Mesenchymal stem cell (in vitro differentiated cells and primary cell): ENCODE results near the gene TUB.

Source experiments
- DNase-seq: peaks from one replicate; pipeline ENCODE4 v3.0.0-alpha.2; 2013
- H2AFZ ChIP-seq: one replicate; pipeline ENCODE4 v1.6.1; 2013; ENCODE audit warnings: low read depth, mild to moderate bottlenecking, control low read depth, inconsistent platforms, low read length, moderate library complexity
- H2AK5ac ChIP-seq: 2 replicates; pipeline ENCODE4 v1.6.1; 2013; ENCODE audit warnings: low read length, moderate library complexity, mild to moderate bottlenecking, inconsistent platforms; ENCODE audit not compliant: severe bottlenecking
- H2BK120ac ChIP-seq: one replicate; pipeline ENCODE4 v1.6.1; 2013; ENCODE audit warnings: low read depth, mild to moderate bottlenecking, inconsistent platforms, low read length, moderate library complexity
- H2BK12ac ChIP-seq, 2 experiments: one replicate each; pipeline ENCODE4 v1.6.1; 2013; ENCODE audit warnings: inconsistent platforms in 2 of 2, low read length in 2 of 2, mild to moderate bottlenecking in 2 of 2, moderate library complexity in 2 of 2, control low read depth in 1 of 2
- H2BK15ac ChIP-seq: one replicate; pipeline ENCODE4 v1.6.1; 2013; ENCODE audit warnings: mild to moderate bottlenecking, low read depth, inconsistent platforms; ENCODE audit not compliant: poor library complexity, severe bottlenecking
- H2BK5ac ChIP-seq: 2 replicates; pipeline ENCODE4 v1.6.1; 2013; ENCODE audit warnings: low read depth, mild to moderate bottlenecking, low read length, control low read depth, inconsistent platforms; ENCODE audit not compliant: poor library complexity, severe bottlenecking
- H3K14ac ChIP-seq, 2 experiments: one replicate each; pipeline ENCODE4 v1.6.1; 2013; ENCODE audit warnings: inconsistent platforms in 2 of 2, low read length in 2 of 2, control low read depth in 1 of 2, mild to moderate bottlenecking in 1 of 2, moderate library complexity in 1 of 2
- H3K18ac ChIP-seq, 2 experiments: one replicate each; pipeline ENCODE4 v1.6.1; 2013; ENCODE audit warnings: inconsistent platforms in 2 of 2, low read length in 2 of 2, control low read depth in 1 of 2, low read depth in 1 of 2, mild to moderate bottlenecking in 1 of 2
- H3K23ac ChIP-seq, 2 experiments: one replicate each; pipeline ENCODE4 v1.6.1; 2013; ENCODE audit warnings: inconsistent platforms in 2 of 2, low read length in 2 of 2, mild to moderate bottlenecking in 2 of 2, moderate library complexity in 2 of 2, control low read depth in 1 of 2
- H3K27ac ChIP-seq: 2 replicates; pipeline ENCODE4 v1.5.1; 2013; ENCODE audit warnings: mild to moderate bottlenecking, moderate library complexity, low read length, control low read depth, inconsistent platforms; ENCODE audit not compliant: poor library complexity, severe bottlenecking
- H3K27me3 ChIP-seq, 2 experiments: 2 replicates each; pipeline versions ENCODE4 v1.6.1 to v1.7.0; 2013; ENCODE audit warnings: low read length in 2 of 2, mild to moderate bottlenecking in 2 of 2, moderate library complexity in 2 of 2, control low read depth in 1 of 2, inconsistent platforms in 1 of 2; ENCODE audit not compliant: control insufficient read depth in 1 of 2, insufficient read depth in 1 of 2
- H3K36me3 ChIP-seq, 2 experiments: 2 replicates each; pipeline versions ENCODE4 v1.6.1 to v1.7.0; 2013; ENCODE audit warnings: low read length in 2 of 2, control low read depth in 1 of 2, inconsistent platforms in 1 of 2, low read depth in 1 of 2, mild to moderate bottlenecking in 1 of 2; ENCODE audit not compliant: insufficient read depth in 2 of 2, control insufficient read depth in 1 of 2
- H3K4ac ChIP-seq, 2 experiments: one replicate each; pipeline ENCODE4 v1.6.1; 2013; ENCODE audit warnings: inconsistent platforms in 2 of 2, low read length in 2 of 2, mild to moderate bottlenecking in 2 of 2, moderate library complexity in 2 of 2, control low read depth in 1 of 2, low read depth in 1 of 2
- H3K4me1 ChIP-seq: 2 replicates; pipeline ENCODE4 v1.6.1; 2013; ENCODE audit warnings: low read depth, low read length, control low read depth; ENCODE audit not compliant: control insufficient read depth, insufficient read depth
- H3K4me2 ChIP-seq: 2 replicates; pipeline ENCODE4 v1.6.1; 2013; ENCODE audit warnings: low read length, mild to moderate bottlenecking, inconsistent platforms; ENCODE audit not compliant: poor library complexity, severe bottlenecking
- H3K4me3 ChIP-seq, 2 experiments: 2 replicates each; pipeline versions ENCODE4 v1.5.1 to v1.7.0; 2013; ENCODE audit warnings: low read length in 2 of 2, mild to moderate bottlenecking in 2 of 2, control low read depth in 1 of 2, low read depth in 1 of 2; ENCODE audit not compliant: insufficient read depth in 1 of 2
- H3K79me1 ChIP-seq: replicated peaks from 2 replicates; pipeline ENCODE4 v1.6.1; 2013; ENCODE audit warnings: mild to moderate bottlenecking, control low read depth, low read length, inconsistent platforms; ENCODE audit not compliant: poor library complexity, severe bottlenecking
- H3K9ac ChIP-seq: 2 replicates; pipeline ENCODE4 v1.7.0; 2013; ENCODE audit warnings: mild to moderate bottlenecking, low read length, moderate library complexity
- H3K9me3 ChIP-seq: 2 replicates; pipeline ENCODE4 v1.7.0; 2013; ENCODE audit warnings: mild to moderate bottlenecking, low read length; ENCODE audit not compliant: control insufficient read depth
- H4K8ac ChIP-seq: one replicate; pipeline ENCODE4 v1.6.1; 2013; ENCODE audit warnings: inconsistent platforms, mild to moderate bottlenecking, low read length, moderate library complexity
- H4K91ac ChIP-seq: one replicate; pipeline ENCODE4 v1.6.1; 2013; ENCODE audit warnings: mild to moderate bottlenecking, low read length, inconsistent platforms
- WGBS: methylation state at CpG from one replicate; pipeline ENCODE4 v1.1.7; 2013; ENCODE audit warnings: mixed read lengths; 5-methylcytosine and 5-hydroxymethylcytosine counted together

TUB gene

DNA sequence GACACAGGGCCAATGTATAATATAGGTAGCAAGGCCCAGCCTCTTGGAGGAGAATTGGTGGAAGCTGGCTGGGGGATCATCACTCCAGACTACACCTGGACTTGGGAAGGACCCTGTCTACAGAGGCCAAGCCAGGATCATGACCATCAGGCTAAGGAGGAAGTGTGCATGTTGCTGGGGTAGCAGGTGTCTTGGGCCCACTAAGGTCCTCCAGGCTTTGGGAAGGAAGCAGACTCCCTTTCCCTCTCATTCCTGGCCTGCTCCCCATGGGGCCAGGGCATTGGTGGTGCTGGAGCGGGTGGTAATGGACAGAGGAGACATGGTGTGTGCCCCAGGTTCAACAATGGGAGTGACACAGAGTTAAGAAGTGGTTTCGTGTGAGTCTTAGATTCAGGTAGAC lies 16.0 kb upstream of the TUB start:
- WGBS, result 100% methylated on average over 2 of the region's 2 CpGs
- no peak for DNase-seq
- no peak overlapping the region for H3K18ac ChIP-seq
- no peak overlapping the region for H3K23ac ChIP-seq
- no peak overlapping the region for H3K9ac ChIP-seq
- H3K9me3 ChIP-seq, result no peaks in the 10 kb centered on the region
- H3K4ac ChIP-seq, result no peak overlapping the region
- no peak overlapping the region for H2BK120ac ChIP-seq
- H3K4me2 ChIP-seq, result no peak overlapping the region
- H3K36me3 ChIP-seq, result no peaks in the 10 kb centered on the region
- H4K8ac ChIP-seq, result no peak overlapping the region
- H3K27me3 ChIP-seq, result peaks cover 0 to 22% of the 10 kb centered on the region in 2 experiments
- no peak overlapping the region for H3K14ac ChIP-seq
- no peak overlapping the region for H2AFZ ChIP-seq
- peaks cover 12% of the 10 kb centered on the region for H3K4me1 ChIP-seq
- H3K79me1 ChIP-seq, result no peaks in the 10 kb centered on the region
- no peak overlapping the region for H2BK15ac ChIP-seq
- H4K91ac ChIP-seq, result no peak overlapping the region
- H2AK5ac ChIP-seq, result no peak overlapping the region
- no peak overlapping the region for H3K4me3 ChIP-seq
- no peak overlapping the region for H2BK5ac ChIP-seq
- H2BK12ac ChIP-seq, result peak overlapping the region in 1 of 2 experiments; percentile 40
- H3K27ac ChIP-seq, result no peak overlapping the region

DNA sequence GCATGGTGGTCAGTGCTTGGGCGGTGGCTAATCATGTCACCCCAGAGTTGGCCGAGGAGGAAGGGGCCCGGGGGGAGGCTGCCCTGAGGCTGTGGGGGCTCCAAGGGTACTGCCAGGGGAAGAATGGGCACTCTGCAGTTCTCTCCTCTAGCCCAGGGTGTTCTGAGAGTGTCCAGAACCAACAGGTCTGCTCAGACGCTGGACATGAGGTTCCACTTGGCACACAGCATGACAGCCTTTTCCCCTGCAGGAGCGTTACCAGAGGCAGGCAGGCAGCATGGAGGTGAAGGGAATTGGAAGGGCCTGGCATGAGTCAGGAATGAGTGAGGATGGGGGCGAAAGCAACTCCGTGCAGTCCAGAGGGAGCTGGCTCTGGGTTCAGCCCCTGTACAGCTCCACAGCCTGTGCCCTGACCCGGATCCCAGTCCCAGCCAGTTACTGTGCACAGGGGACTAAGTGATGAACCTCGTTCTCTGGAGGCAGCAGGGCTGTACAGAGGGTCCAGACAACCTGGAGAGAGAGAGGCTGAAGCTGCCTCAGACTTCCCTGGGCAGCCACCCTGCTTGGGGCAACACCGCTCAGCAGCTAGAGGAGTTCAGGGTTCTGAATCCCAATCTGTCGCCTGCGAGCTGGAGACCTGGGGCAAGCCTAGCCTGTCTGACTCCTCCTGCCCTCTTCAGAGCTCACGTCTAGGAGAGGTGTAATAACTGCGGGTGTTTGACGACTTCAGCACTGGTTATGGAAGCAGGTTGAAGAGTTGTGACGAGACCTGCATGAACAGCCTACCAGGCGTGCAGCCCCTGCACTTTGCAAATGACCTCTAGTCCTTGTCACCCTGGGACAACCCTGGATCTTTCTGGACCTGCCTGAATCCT lies 14.7 kb upstream of the TUB start:
- Histone ChIP-seq H4K91ac (no peak overlapping the region), H3K4me1 (peaks cover 12% of the 10 kb centered on the region), H3K36me3 (no peaks in the 10 kb centered on the region), H3K4me2 (no peak overlapping the region), H3K27me3 (peaks cover 0 to 28% of the 10 kb centered on the region in 2 experiments), H2BK12ac (no peak overlapping the region), H2BK15ac (no peak overlapping the region), H2BK5ac (no peak overlapping the region), H3K14ac (no peak overlapping the region), H3K23ac (no peak overlapping the region), H3K27ac (no peak overlapping the region), H3K9ac (no peak overlapping the region), H4K8ac (no peak overlapping the region), H2AFZ (no peak overlapping the region), H3K4ac (no peak overlapping the region), H2BK120ac (no peak overlapping the region), H3K79me1 (no peaks in the 10 kb centered on the region), H3K4me3 (no peak overlapping the region), H2AK5ac (no peak overlapping the region), H3K18ac (no peak overlapping the region), H3K9me3 (no peaks in the 10 kb centered on the region)
- 88% methylated on average over 17 of the region's 17 CpGs for WGBS
- no peak for DNase-seq

DNA sequence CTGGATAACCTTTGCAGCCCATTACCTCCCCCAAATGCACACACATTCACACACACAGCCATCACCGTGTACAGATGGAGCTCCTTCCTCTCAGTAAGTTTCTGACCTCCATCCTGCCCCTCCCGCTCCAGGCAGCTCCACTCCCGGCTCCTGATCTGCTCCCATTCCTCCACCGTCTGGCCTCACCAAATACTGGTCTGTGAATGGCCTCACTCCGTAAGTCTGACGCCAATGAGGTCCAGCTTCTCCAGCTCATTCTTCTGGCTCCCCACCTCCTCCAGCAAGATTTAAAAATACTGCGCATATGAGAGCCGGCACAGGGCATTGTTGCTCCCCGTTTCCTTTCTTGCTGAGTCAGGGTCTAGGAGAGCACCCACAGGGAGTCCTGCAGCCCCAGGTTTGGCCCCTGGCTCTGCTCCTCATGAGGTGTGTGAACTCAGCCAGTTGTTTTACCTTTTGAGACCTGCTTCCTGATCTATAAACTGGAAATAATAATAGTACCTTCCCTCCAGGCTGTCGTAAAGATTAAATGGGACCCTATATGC lies 14.0 kb upstream of the TUB start:
- Histone ChIP-seq H3K4me2 (no peak overlapping the region), H3K4me3 (no peak overlapping the region), H2BK120ac (no peak overlapping the region), H3K4me1 (peaks cover 12% of the 10 kb centered on the region), H3K14ac (no peak overlapping the region), H4K91ac (no peak overlapping the region), H3K27me3 (peaks cover 6 to 35% of the 10 kb centered on the region in 2 experiments), H3K23ac (no peak overlapping the region), H3K9ac (no peak overlapping the region), H2AFZ (no peak overlapping the region), H3K27ac (no peak overlapping the region), H2BK15ac (no peak overlapping the region), H2BK5ac (no peak overlapping the region), H3K79me1 (no peaks in the 10 kb centered on the region), H3K36me3 (no peaks in the 10 kb centered on the region), H3K18ac (no peak overlapping the region), H4K8ac (no peak overlapping the region), H2AK5ac (no peak overlapping the region), H3K4ac (no peak overlapping the region), H2BK12ac (no peak overlapping the region), H3K9me3 (no peaks in the 10 kb centered on the region)
- no peak for DNase-seq
- 70% methylated on average over 9 of the region's 10 CpGs for WGBS

DNA sequence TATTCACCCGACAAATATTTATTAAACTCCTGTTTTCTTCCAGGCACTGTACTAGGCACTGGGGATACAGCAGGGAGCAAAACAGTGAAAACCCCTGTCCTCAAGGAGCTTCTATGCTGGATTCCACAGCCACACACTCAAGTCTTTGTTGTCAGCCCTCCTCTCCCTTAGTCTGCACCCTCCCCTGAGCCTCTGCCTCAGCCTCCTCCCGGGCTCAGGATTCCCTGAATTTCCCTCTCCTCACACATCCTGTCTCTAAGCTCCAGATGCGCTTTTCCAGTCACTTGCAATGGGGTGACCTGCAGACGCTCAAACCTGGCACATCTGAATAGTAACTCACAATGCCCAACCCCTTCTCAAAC lies 13.5 kb upstream of the TUB start:
- no peaks in the 10 kb centered on the region for H3K36me3 ChIP-seq
- no peak overlapping the region for H4K91ac ChIP-seq
- no peak overlapping the region for H3K18ac ChIP-seq
- H3K23ac ChIP-seq, result no peak overlapping the region
- no peak for DNase-seq
- WGBS, result 90% methylated on average over 4 of the region's 4 CpGs
- H3K27ac ChIP-seq, result no peak overlapping the region
- H3K79me1 ChIP-seq, result no peaks in the 10 kb centered on the region
- H3K27me3 ChIP-seq, result peaks cover 12 to 40% of the 10 kb centered on the region in 2 experiments
- no peak overlapping the region for H2BK120ac ChIP-seq
- H3K4me3 ChIP-seq, result no peak overlapping the region
- H2AK5ac ChIP-seq, result no peak overlapping the region
- peaks cover 12% of the 10 kb centered on the region for H3K4me1 ChIP-seq
- no peak overlapping the region for H2BK12ac ChIP-seq
- no peak overlapping the region for H4K8ac ChIP-seq
- no peak overlapping the region for H2BK15ac ChIP-seq
- no peak overlapping the region for H3K4me2 ChIP-seq
- H2AFZ ChIP-seq, result no peak overlapping the region
- H3K9ac ChIP-seq, result no peak overlapping the region
- no peaks in the 10 kb centered on the region for H3K9me3 ChIP-seq
- no peak overlapping the region for H3K14ac ChIP-seq
- no peak overlapping the region for H3K4ac ChIP-seq
- H2BK5ac ChIP-seq, result no peak overlapping the region
